Endothelial cell of umbilical vein (primary cell): Measurements from ENCODE around the gene PCDHGC3.

Experiments used
- CTCF ChIP-seq, 2 donors: IDR thresholded peaks; 1 replicate in 1 of 2; 2 replicates in 1 of 2; pipeline ENCODE4 v1.5.1; 2011; ENCODE audit warnings: low read length in 2 of 2, mild to moderate bottlenecking in 2 of 2, moderate library complexity in 2 of 2, control low read depth in 1 of 2, inconsistent platforms in 1 of 2, low read depth in 1 of 2; ENCODE audit not compliant: insufficient read depth in 1 of 2; ENCODE audit errors: extremely low read depth in 1 of 2
- EZH2 ChIP-seq: IDR thresholded peaks from 2 replicates; pipeline ENCODE4 v1.6.1; 2012; ENCODE audit warnings: borderline replicate concordance, low read depth, mild to moderate bottlenecking, moderate library complexity, low read length, inconsistent platforms; ENCODE audit not compliant: severe bottlenecking
- JUN ChIP-seq: IDR thresholded peaks from 2 replicates; pipeline ENCODE4 v1.6.1; 2011; ENCODE audit warnings: borderline replicate concordance, low read depth; ENCODE audit not compliant: insufficient read length, insufficient read depth
- MAX ChIP-seq: IDR thresholded peaks from 2 replicates; pipeline ENCODE4 v1.6.1; 2011; ENCODE audit not compliant: insufficient read depth, insufficient read length

GRCh38 chr5:141490771-141491170 lies 15.0 kb downstream of the PCDHGC3 start:
- TF ChIP-seq MAX (no peak), CTCF (IDR thresholded peaks at IDR 0.05; ENCODE audit: extremely low read depth in 1 of 2, insufficient read depth in 1 of 2, low read depth in 1 of 2, low read length in 2 of 2) (no peak), JUN (no peak), EZH2 (no peak)
